Umbilical cord (tissue), 2 donors: ENCODE results near the gene RFNG. TPM values are rescaled to one million over a fixed set of nuclear protein-coding genes. Genes with fewer than 3 reads are reported as not detected.

Experiments
- DNase-seq: peaks from one replicate; pipeline ENCODE4 v3.0.0-alpha.2; 2015; ENCODE audit warnings: low spot score
- total RNA-seq: library from RNA; depleted of rRNA; stranded (reverse); fragments of >200 nt; gene quantifications from one replicate; pipeline ENCODE4 v1.2.3, GENCODE V29; 2014; ENCODE audit warnings: low replicate concordance; ENCODE audit not compliant: insufficient read depth

Gene RFNG
- total RNA-seq, 1 donor from 2014 or later, result 33.2 TPM

- DNase-seq, result no peak
These were observed 36.2 kb downstream of the RFNG start for GRCh38 chr17:82015311-82015971.

- DNase-seq, result no peak
These were observed 36.7 kb downstream of the RFNG start for GRCh38 chr17:82014971-82015310.

GRCh38 chr17:82014432-82014831 lies 37.2 kb downstream of the RFNG start:
- no peak for DNase-seq

- no peak for DNase-seq
These were observed 37.8 kb downstream of the RFNG start for GRCh38 chr17:82013772-82014321.

- DNase-seq, result peak; percentile 84
These were observed 38.3 kb downstream of the RFNG start for GRCh38 chr17:82013341-82013740.

GRCh38 chr17:82012640-82013295 lies 38.8 kb downstream of the RFNG start:
- no peak for DNase-seq

- no peak for DNase-seq
These were observed 39.4 kb downstream of the RFNG start for GRCh38 chr17:82012261-82012639.

GRCh38 chr17:82011617-82012187 lies 39.9 kb downstream of the RFNG start:
- no peak for DNase-seq

- DNase-seq, result no peak
These were observed 40.8 kb downstream of the RFNG start for GRCh38 chr17:82010575-82011525.

GRCh38 chr17:82009413-82009812 lies 42.2 kb downstream of the RFNG start:
- no peak for DNase-seq

GRCh38 chr17:82008941-82009405 lies 42.6 kb downstream of the RFNG start:
- DNase-seq, result no peak

- DNase-seq, result no peak
These were observed 43.2 kb downstream of the RFNG start for GRCh38 chr17:82008258-82008940.

- no peak for DNase-seq
These were observed 43.9 kb downstream of the RFNG start for GRCh38 chr17:82007495-82008257.

- DNase-seq, result no peak
These were observed 44.5 kb downstream of the RFNG start for GRCh38 chr17:82007228-82007494.

- DNase-seq, result peak; percentile 80
These were observed 45.0 kb downstream of the RFNG start for GRCh38 chr17:82006468-82007227.

- DNase-seq, result no peak
These were observed 45.8 kb downstream of the RFNG start for GRCh38 chr17:82005701-82006348.

GRCh38 chr17:82004517-82005455 lies 46.8 kb downstream of the RFNG start:
- DNase-seq, result no peak
